Measurements from ENCODE around the gene XAGE2.
"Not testable (repeated sequence)": the region's sequence is repeated elsewhere in the genome, so short reads cannot be mapped to it uniquely, and the experiment has no call there.

XAGE2 gene

GRCh38 chrX:52368368-52369055, at the start of gene XAGE2:
Gene XAGE2 (plus strand): TSS chrX:52369021. CDS start chrX:52370015, 994 bp downstream.
- DNase-seq (ENCODE audit: low spot score), result no peak

GRCh38 chrX:52337410-52337809, 31.4 kb upstream of the XAGE2 start:
- no peak for DNase-seq (ENCODE audit: low spot score)

GRCh38 chrX:52341493-52341892, 27.3 kb upstream of the XAGE2 start:
- no peak for DNase-seq (ENCODE audit: low spot score)

- DNase-seq (ENCODE audit: low spot score), result not testable (repeated sequence)
These were observed 25.7 kb upstream of the XAGE2 start for GRCh38 chrX:52343131-52343530.

GRCh38 chrX:52345402-52345801, 23.4 kb upstream of the XAGE2 start:
- DNase-seq (ENCODE audit: low spot score), result not testable (repeated sequence)

- DNase-seq (ENCODE audit: low spot score), result no peak
These were observed 22.4 kb upstream of the XAGE2 start for GRCh38 chrX:52346174-52347165.

- DNase-seq (ENCODE audit: low spot score), result no peak
These were observed 19.1 kb upstream of the XAGE2 start for GRCh38 chrX:52349681-52350080.

GRCh38 chrX:52352551-52352950, 16.3 kb upstream of the XAGE2 start:
- DNase-seq (ENCODE audit: low spot score), result no peak

GRCh38 chrX:52353838-52354237, 15.0 kb upstream of the XAGE2 start:
- no peak for DNase-seq (ENCODE audit: low spot score)

GRCh38 chrX:52355108-52355507, 13.7 kb upstream of the XAGE2 start:
- DNase-seq (ENCODE audit: low spot score), result no peak

GRCh38 chrX:52359614-52360232, 9.1 kb upstream of the XAGE2 start:
- no peak for DNase-seq (ENCODE audit: low spot score)

- no peak for DNase-seq (ENCODE audit: low spot score)
These were observed 6.9 kb upstream of the XAGE2 start for GRCh38 chrX:52361941-52362340.

GRCh38 chrX:52363247-52363883, 5.5 kb upstream of the XAGE2 start:
- no peak for DNase-seq (ENCODE audit: low spot score)

GRCh38 chrX:52378870-52379269, 10.0 kb downstream of the XAGE2 start:
- DNase-seq (ENCODE audit: low spot score), result no peak

- no peak for DNase-seq (ENCODE audit: low spot score)
These were observed 12.2 kb downstream of the XAGE2 start for GRCh38 chrX:52380993-52381392.

GRCh38 chrX:52410439-52411394, 41.9 kb downstream of the XAGE2 start:
- DNase-seq (ENCODE audit: low spot score), result no peak

- no peak for DNase-seq (ENCODE audit: low spot score)
These were observed 46.5 kb downstream of the XAGE2 start for GRCh38 chrX:52415304-52415703.

- no peak for DNase-seq (ENCODE audit: low spot score)
These were observed 48.0 kb downstream of the XAGE2 start for GRCh38 chrX:52416816-52417215.

- no peak for DNase-seq (ENCODE audit: low spot score)
These were observed 52.1 kb downstream of the XAGE2 start for GRCh38 chrX:52420824-52421443.

GRCh38 chrX:52422884-52423283, 54.1 kb downstream of the XAGE2 start:
- no peak for DNase-seq (ENCODE audit: low spot score)

Data from Ammon's horn (tissue), 1 donor.